SK-N-SH (cell line): ENCODE results near the gene DTNBP1.

Experiments used
- CTCF ChIP-seq: fragments of 200-600 bp; sonication (generic); IDR thresholded peaks from 2 replicates; pipeline ENCODE4 v1.6.1; 2017; ENCODE audit warnings: antibody characterized with exemption, mild to moderate bottlenecking, moderate library complexity
- ELF1 ChIP-seq: IDR thresholded peaks from 2 replicates; pipeline ENCODE4 v1.4.0; 2012
- EZH2phosphoT487 ChIP-seq: fragments of 200-600 bp; sonication (generic); IDR thresholded peaks from 2 replicates; pipeline ENCODE4 v1.6.1; 2017; ENCODE audit warnings: low read depth, mixed run types, mild to moderate bottlenecking, antibody characterized with exemption, moderate library complexity, borderline replicate concordance
- FOXM1 ChIP-seq: IDR thresholded peaks from 2 replicates; pipeline ENCODE4 v1.4.0; 2012; ENCODE audit warnings: low read depth, mild to moderate bottlenecking
- MAX ChIP-seq: IDR thresholded peaks from 2 replicates; pipeline ENCODE4 v1.4.0; 2012; ENCODE audit warnings: low read depth
- POLR2AphosphoS5 ChIP-seq: IDR thresholded peaks from 2 replicates; pipeline ENCODE4 v1.6.1; 2012; ENCODE audit warnings: low read depth, low read length
- SIN3A ChIP-seq: IDR thresholded peaks from 2 replicates; pipeline ENCODE4 v1.6.1; 2012; ENCODE audit warnings: low read depth, mild to moderate bottlenecking, low read length, moderate library complexity, borderline replicate concordance

- TF ChIP-seq MAX = peak; percentile 36; the same call in 1 of the 2 replicates
- TF ChIP-seq FOXM1 = peak; percentile 70; the same call in 1 of the 2 replicates
- no peak for TF ChIP-seq ELF1
- TF ChIP-seq EZH2phosphoT487 = no peak
- TF ChIP-seq POLR2AphosphoS5 = peak; percentile 85
- 0 out of 2 replicates have a peak, but pooled peaks have one; percentile 20 for TF ChIP-seq SIN3A
- no peak for TF ChIP-seq CTCF
Observed at GRCh38 chr6:15504581-15505350, 158.1 kb downstream of the DTNBP1 start.
